ENCODE results near the gene KIF16B. TPM values are rescaled to one million over a fixed set of nuclear protein-coding genes. Genes with fewer than 3 reads are reported as not detected.

KIF16B gene
- total RNA-seq, 1 experiment from 2014 or later = 16.6 TPM

DNA sequence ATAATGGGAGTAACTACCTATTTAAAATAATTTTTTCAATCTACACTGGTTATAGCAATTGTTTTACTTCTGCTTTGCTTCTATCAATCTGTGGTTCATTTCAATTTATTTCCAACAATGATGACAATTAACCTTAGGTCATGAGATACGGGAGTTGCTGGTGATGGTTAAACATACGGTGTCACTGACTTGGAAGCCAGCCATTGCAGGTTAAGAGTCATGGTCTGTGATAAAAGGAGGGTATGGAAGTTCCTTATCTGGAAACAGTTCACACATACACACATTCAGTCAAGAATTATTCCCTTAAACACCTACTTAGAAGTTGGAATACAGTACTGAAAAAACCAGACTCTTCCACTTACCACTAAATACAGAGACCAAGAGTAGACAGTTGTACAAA, 180.0 kb downstream of the KIF16B start:
- H3K27me3 ChIP-seq (ENCODE audit: control insufficient read depth, insufficient read depth, low read length) = no peaks in the 10 kb centered on the region
- no peaks in the 10 kb centered on the region for H3K4me1 ChIP-seq (ENCODE audit: control insufficient read depth, insufficient read depth, low read length)
- no peak overlapping the region for H3K4me3 ChIP-seq (ENCODE audit: low read depth in 2 of 2, low read length in 2 of 2)
- H3K36me3 ChIP-seq (ENCODE audit: control insufficient read depth, insufficient read depth, low read length) = no peaks in the 10 kb centered on the region
- ChIA-PET CTCF (no interaction called here), POLR2A (no interaction called here)
- ATAC-seq (no peak), DNase-seq (ENCODE audit: low read depth, low spot score) (no peak)
- TF ChIP-seq, protein P1, sequence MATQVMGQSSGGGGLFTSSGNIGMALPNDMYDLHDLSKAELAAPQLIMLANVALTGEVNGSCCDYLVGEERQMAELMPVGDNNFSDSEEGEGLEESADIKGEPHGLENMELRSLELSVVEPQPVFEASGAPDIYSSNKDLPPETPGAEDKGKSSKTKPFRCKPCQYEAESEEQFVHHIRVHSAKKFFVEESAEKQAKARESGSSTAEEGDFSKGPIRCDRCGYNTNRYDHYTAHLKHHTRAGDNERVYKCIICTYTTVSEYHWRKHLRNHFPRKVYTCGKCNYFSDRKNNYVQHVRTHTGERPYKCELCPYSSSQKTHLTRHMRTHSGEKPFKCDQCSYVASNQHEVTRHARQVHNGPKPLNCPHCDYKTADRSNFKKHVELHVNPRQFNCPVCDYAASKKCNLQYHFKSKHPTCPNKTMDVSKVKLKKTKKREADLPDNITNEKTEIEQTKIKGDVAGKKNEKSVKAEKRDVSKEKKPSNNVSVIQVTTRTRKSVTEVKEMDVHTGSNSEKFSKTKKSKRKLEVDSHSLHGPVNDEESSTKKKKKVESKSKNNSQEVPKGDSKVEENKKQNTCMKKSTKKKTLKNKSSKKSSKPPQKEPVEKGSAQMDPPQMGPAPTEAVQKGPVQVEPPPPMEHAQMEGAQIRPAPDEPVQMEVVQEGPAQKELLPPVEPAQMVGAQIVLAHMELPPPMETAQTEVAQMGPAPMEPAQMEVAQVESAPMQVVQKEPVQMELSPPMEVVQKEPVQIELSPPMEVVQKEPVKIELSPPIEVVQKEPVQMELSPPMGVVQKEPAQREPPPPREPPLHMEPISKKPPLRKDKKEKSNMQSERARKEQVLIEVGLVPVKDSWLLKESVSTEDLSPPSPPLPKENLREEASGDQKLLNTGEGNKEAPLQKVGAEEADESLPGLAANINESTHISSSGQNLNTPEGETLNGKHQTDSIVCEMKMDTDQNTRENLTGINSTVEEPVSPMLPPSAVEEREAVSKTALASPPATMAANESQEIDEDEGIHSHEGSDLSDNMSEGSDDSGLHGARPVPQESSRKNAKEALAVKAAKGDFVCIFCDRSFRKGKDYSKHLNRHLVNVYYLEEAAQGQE (IDR thresholded peaks at IDR 0.05; ENCODE audit: insufficient read depth in 1 of 2, low read depth in 2 of 2, low read length in 1 of 2) = no peak
- TF ChIP-seq POLR2AphosphoS5 (IDR thresholded peaks at IDR 0.05; ENCODE audit: low read depth, low read length) (no peak), TCF7L2 (IDR thresholded peaks at IDR 0.05; ENCODE audit: low read depth, low read length) (no peak), SIN3A (IDR thresholded peaks at IDR 0.05; ENCODE audit: borderline replicate concordance, insufficient read depth, low read depth, low read length) (no peak)
- TF ChIP-seq, protein P2, sequence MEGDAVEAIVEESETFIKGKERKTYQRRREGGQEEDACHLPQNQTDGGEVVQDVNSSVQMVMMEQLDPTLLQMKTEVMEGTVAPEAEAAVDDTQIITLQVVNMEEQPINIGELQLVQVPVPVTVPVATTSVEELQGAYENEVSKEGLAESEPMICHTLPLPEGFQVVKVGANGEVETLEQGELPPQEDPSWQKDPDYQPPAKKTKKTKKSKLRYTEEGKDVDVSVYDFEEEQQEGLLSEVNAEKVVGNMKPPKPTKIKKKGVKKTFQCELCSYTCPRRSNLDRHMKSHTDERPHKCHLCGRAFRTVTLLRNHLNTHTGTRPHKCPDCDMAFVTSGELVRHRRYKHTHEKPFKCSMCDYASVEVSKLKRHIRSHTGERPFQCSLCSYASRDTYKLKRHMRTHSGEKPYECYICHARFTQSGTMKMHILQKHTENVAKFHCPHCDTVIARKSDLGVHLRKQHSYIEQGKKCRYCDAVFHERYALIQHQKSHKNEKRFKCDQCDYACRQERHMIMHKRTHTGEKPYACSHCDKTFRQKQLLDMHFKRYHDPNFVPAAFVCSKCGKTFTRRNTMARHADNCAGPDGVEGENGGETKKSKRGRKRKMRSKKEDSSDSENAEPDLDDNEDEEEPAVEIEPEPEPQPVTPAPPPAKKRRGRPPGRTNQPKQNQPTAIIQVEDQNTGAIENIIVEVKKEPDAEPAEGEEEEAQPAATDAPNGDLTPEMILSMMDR (IDR thresholded peaks at IDR 0.05) = no peak
- H3K27ac ChIP-seq (ENCODE audit: low read length) = no peak overlapping the region
- intact Hi-C loops (cut with micrococcal nuclease; ENCODE audit: unreplicated experiment) = no loop called here
- H3K9me3 ChIP-seq (ENCODE audit: control insufficient read depth, insufficient read depth, low read depth, low read length) = no peaks in the 10 kb centered on the region
- in situ Hi-C loops (cut with HindIII; ENCODE audit: low pct_unique_long_range_greater_than_20kb, low sequenced_read_pairs) = no loop called here
- BruUV-seq (replicated peaks) = no TSS peak

DNA sequence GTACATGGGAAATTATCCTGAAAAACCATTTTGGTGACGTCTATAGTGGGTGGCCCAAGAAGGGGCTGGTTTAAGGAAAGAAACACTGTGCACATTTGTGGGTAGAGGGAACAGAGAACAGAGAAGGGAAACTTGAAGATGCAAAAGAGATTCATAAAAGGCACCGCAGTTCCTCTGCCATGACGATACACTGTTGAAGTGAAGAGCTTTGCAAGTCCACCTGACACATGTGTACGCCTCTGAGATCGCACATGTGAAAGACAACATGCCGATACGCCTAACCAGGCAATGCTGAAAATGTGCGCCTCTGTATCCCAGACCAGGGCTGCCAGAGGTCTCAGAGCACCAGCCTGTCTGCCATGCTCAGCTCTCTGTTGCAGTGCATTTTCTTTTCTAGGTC, 180.9 kb downstream of the KIF16B start:
- BruUV-seq (replicated peaks) = no TSS peak
- H3K4me3 ChIP-seq (ENCODE audit: low read depth in 2 of 2, low read length in 2 of 2) = no peak overlapping the region
- ChIA-PET POLR2A (no interaction called here), CTCF (no interaction called here)
- ATAC-seq (no peak), DNase-seq (ENCODE audit: low read depth, low spot score) (no peak)
- TF ChIP-seq, protein P1 (IDR thresholded peaks at IDR 0.05; ENCODE audit: insufficient read depth in 1 of 2, low read depth in 2 of 2, low read length in 1 of 2) = no peak
- TF ChIP-seq SIN3A (IDR thresholded peaks at IDR 0.05; ENCODE audit: borderline replicate concordance, insufficient read depth, low read depth, low read length) = no peak
- no peak for TF ChIP-seq POLR2AphosphoS5 (IDR thresholded peaks at IDR 0.05; ENCODE audit: low read depth, low read length)
- no peak for TF ChIP-seq TCF7L2 (IDR thresholded peaks at IDR 0.05; ENCODE audit: low read depth, low read length)
- TF ChIP-seq, protein P2 (IDR thresholded peaks at IDR 0.05) = no peak
- intact Hi-C loops (cut with micrococcal nuclease; ENCODE audit: unreplicated experiment) = no loop called here
- no peak overlapping the region for H3K27ac ChIP-seq (ENCODE audit: low read length)
- H3K36me3 ChIP-seq (ENCODE audit: control insufficient read depth, insufficient read depth, low read length) = no peaks in the 10 kb centered on the region
- H3K27me3 ChIP-seq (ENCODE audit: control insufficient read depth, insufficient read depth, low read length) = no peaks in the 10 kb centered on the region
- no peaks in the 10 kb centered on the region for H3K9me3 ChIP-seq (ENCODE audit: control insufficient read depth, insufficient read depth, low read depth, low read length)
- H3K4me1 ChIP-seq (ENCODE audit: control insufficient read depth, insufficient read depth, low read length) = no peaks in the 10 kb centered on the region
- in situ Hi-C loops (cut with HindIII; ENCODE audit: low pct_unique_long_range_greater_than_20kb, low sequenced_read_pairs) = no loop called here
